ENCODE data around the gene AGRN. TPM values are rescaled to one million over a fixed set of nuclear protein-coding genes. Genes with fewer than 3 reads are reported as not detected.

The AGRN gene
- total RNA-seq, 1 donor from 2014 or later: 479 TPM

GRCh38 chr1:978069-978834 is 41.7 kb upstream of the AGRN start:
- Histone ChIP-seq H3K27me3 (ENCODE audit: control insufficient read depth, insufficient read depth, low read length) (peaks cover 31% of the 10 kb centered on the region), H3K4me3 (ENCODE audit: low read depth, low read length) (no peak overlapping the region), H3K36me3 (ENCODE audit: control insufficient read depth, insufficient read depth, low read length) (no peaks in the 10 kb centered on the region)
- DNase-seq (ENCODE audit: low read depth): no peak
- no peak for TF ChIP-seq CTCF (IDR thresholded peaks at IDR 0.05; ENCODE audit: insufficient read depth, low read length, poor library complexity, severe bottlenecking)

DNA sequence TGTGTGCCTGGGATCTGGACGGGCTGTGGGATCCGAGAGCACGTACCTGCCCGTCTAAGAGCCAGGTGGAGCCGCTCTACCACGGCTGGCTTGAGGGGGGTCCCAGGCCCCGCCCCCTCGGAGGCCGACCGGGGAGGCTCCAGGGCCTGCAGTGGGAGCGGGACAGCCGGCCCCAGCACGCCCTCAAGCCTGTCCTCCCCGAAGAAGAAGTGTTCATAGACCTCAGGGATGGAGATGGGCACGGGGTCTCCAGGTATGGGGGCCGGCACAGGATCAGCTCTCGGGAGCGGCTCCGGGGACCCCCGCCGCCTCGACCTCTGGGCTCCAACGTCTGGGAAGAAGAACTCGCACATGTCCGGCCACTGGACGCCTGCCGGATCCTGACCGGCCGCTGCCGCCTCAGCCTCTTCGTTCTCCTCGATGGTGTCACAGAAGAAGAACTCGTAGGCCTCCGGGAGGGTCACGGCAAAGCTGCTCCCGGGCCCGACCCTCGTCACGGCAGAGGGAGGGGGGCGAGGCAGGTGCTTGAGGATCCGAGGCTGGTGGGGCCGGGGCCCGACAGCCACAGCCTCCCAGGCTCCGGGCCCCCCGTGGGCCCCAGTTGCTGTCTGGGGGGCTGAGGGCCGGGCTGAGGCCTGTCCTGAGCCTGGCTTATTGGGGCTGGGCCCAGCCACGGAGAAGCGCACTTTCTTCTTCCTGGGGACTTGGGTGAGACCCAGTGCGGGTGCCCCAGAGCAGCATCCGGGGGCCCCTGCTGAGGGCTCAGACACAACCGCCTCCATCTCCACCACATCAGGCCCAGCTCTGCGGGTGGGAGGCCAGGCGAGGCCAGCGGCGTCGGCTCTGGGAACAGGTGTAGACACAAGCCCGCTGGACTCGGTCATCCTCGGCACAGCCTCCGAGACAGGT is 40.8 kb upstream of the AGRN start:
- no peak for DNase-seq (ENCODE audit: low read depth)
- H3K27me3 ChIP-seq (ENCODE audit: control insufficient read depth, insufficient read depth, low read length): peaks cover 37% of the 10 kb centered on the region
- no peaks in the 10 kb centered on the region for H3K36me3 ChIP-seq (ENCODE audit: control insufficient read depth, insufficient read depth, low read length)
- no peak for TF ChIP-seq CTCF (IDR thresholded peaks at IDR 0.05; ENCODE audit: insufficient read depth, low read length, poor library complexity, severe bottlenecking)
- H3K4me3 ChIP-seq (ENCODE audit: low read depth, low read length): no peak overlapping the region

DNA sequence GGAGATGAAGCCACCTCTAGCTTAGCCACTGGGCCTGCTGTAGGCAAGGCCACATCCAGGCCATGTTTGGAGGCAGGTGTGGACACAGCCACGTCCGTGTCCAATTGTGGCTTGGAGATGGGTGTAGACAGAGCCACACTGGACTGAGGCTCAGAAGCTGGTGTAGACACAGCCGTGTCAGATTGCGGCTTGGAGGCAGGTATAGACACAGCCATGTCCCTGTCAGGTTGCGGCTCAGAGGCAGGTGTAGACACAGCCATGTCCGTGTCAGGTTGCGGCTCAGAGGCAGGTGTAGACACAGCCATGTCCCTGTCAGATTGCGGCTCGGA is 40.2 kb upstream of the AGRN start:
- TF ChIP-seq CTCF (IDR thresholded peaks at IDR 0.05; ENCODE audit: insufficient read depth, low read length, poor library complexity, severe bottlenecking): no peak
- H3K36me3 ChIP-seq (ENCODE audit: control insufficient read depth, insufficient read depth, low read length): no peaks in the 10 kb centered on the region
- no peak overlapping the region for H3K4me3 ChIP-seq (ENCODE audit: low read depth, low read length)
- H3K27me3 ChIP-seq (ENCODE audit: control insufficient read depth, insufficient read depth, low read length): peaks cover 37% of the 10 kb centered on the region
- DNase-seq (ENCODE audit: low read depth): no peak

DNA sequence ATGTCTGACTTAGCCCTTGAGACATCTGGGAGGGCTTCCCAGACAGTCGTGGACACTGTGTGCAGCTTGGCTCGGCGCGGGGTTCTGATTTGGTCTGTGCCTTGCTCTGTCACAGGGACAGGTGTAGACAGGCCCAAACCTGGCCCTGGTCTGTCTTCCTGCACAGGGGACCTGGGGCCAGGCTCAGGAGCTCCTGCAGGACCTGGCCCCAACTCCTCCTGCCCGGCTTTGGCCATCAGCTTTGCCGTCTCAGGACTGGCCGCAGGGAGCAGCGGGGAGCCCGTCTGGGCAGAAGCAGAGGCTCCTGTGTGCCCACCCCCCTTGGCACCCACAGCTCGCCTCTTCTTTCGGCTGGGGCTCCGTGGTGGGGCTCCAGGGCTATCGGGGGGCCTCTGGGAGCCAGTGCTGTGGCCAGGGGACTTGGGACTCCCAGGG is 39.8 kb upstream of the AGRN start:
- Histone ChIP-seq H3K27me3 (ENCODE audit: control insufficient read depth, insufficient read depth, low read length) (peaks cover 40% of the 10 kb centered on the region), H3K4me3 (ENCODE audit: low read depth, low read length) (no peak overlapping the region), H3K36me3 (ENCODE audit: control insufficient read depth, insufficient read depth, low read length) (no peaks in the 10 kb centered on the region)
- DNase-seq (ENCODE audit: low read depth): no peak
- TF ChIP-seq CTCF (IDR thresholded peaks at IDR 0.05; ENCODE audit: insufficient read depth, low read length, poor library complexity, severe bottlenecking): no peak

- H3K27me3 ChIP-seq (ENCODE audit: control insufficient read depth, insufficient read depth, low read length): peaks cover 44% of the 10 kb centered on the region
- no peak for TF ChIP-seq CTCF (IDR thresholded peaks at IDR 0.05; ENCODE audit: insufficient read depth, low read length, poor library complexity, severe bottlenecking)
- H3K4me3 ChIP-seq (ENCODE audit: low read depth, low read length): no peak overlapping the region
- H3K36me3 ChIP-seq (ENCODE audit: control insufficient read depth, insufficient read depth, low read length): no peaks in the 10 kb centered on the region
- no peak for DNase-seq (ENCODE audit: low read depth)
These were observed 39.1 kb upstream of the AGRN start for GRCh38 chr1:980602-981395.

All from kidney epithelial cell (primary cell).